Neuronal stem cell (in vitro differentiated cells): ENCODE measurements around the gene EFCAB5. TPM values are rescaled to one million over a fixed set of nuclear protein-coding genes. Genes with fewer than 3 reads are reported as not detected.

Experiments used
- DNase-seq: peaks from one replicate; pipeline ENCODE4 v3.0.0-alpha.2; 2013; ENCODE audit warnings: low spot score
- H2AFZ ChIP-seq: one replicate; pipeline ENCODE4 v1.6.1; 2013; ENCODE audit warnings: mild to moderate bottlenecking, low read length, inconsistent platforms
- H2AK5ac ChIP-seq: 2 replicates; pipeline ENCODE4 v1.6.1; 2013; ENCODE audit warnings: low read depth, mild to moderate bottlenecking, inconsistent platforms, low read length, moderate library complexity, mixed read lengths
- H2BK120ac ChIP-seq: 2 replicates; pipeline ENCODE4 v1.6.1; 2013; ENCODE audit warnings: low read depth, mild to moderate bottlenecking, inconsistent platforms, low read length, moderate library complexity, mixed read lengths
- H2BK12ac ChIP-seq: one replicate; pipeline ENCODE4 v1.6.1; 2013; ENCODE audit warnings: low read length, inconsistent platforms
- H2BK15ac ChIP-seq: 2 replicates; pipeline ENCODE4 v1.6.1; 2013; ENCODE audit warnings: mild to moderate bottlenecking, low read length, inconsistent platforms, mixed read lengths
- H2BK5ac ChIP-seq: one replicate; pipeline ENCODE4 v1.6.1; 2013; ENCODE audit warnings: inconsistent platforms, mild to moderate bottlenecking, low read length, moderate library complexity
- H3K14ac ChIP-seq: one replicate; pipeline ENCODE4 v1.6.1; 2013; ENCODE audit warnings: low read length, inconsistent platforms
- H3K18ac ChIP-seq: 2 replicates; pipeline ENCODE4 v1.6.1; 2013; ENCODE audit warnings: low read length, inconsistent platforms
- H3K23ac ChIP-seq: 2 replicates; pipeline ENCODE4 v1.6.1; 2013; ENCODE audit warnings: low read depth, mild to moderate bottlenecking, mixed read lengths, low read length, inconsistent platforms; ENCODE audit not compliant: poor library complexity
- H3K27ac ChIP-seq: replicated peaks from 3 replicates; pipeline ENCODE4 v1.5.1; 2013; ENCODE audit warnings: low read length, inconsistent platforms
- H3K27me3 ChIP-seq, 3 experiments: 2 replicates each; pipeline ENCODE4 v1.6.1; 2013; ENCODE audit warnings: low read length in 3 of 3, mild to moderate bottlenecking in 2 of 3, inconsistent platforms in 1 of 3, low read depth in 1 of 3, mixed read lengths in 1 of 3, moderate library complexity in 1 of 3; ENCODE audit not compliant: control insufficient read depth in 3 of 3, insufficient read depth in 3 of 3
- H3K36me3 ChIP-seq, 2 donors: replicated peaks in 1 of 2; 2 replicates each; pipeline ENCODE4 v1.6.1; 2013; ENCODE audit warnings: low read length in 2 of 2; ENCODE audit not compliant: control insufficient read depth in 2 of 2, insufficient read depth in 2 of 2
- H3K4ac ChIP-seq: 2 replicates; pipeline ENCODE4 v1.6.1; 2013; ENCODE audit warnings: inconsistent platforms, mild to moderate bottlenecking, low read length, moderate library complexity
- H3K4me1 ChIP-seq, 2 donors: 1 replicate in 1 of 2; 2 replicates in 1 of 2; pipeline ENCODE4 v1.6.1; 2013; ENCODE audit warnings: low read length in 2 of 2, low read depth in 1 of 2; ENCODE audit not compliant: control insufficient read depth in 2 of 2, insufficient read depth in 1 of 2
- H3K4me2 ChIP-seq: one replicate; pipeline ENCODE4 v1.6.1; 2013; ENCODE audit warnings: mild to moderate bottlenecking, low read length, inconsistent platforms; ENCODE audit not compliant: insufficient read depth, poor library complexity, severe bottlenecking
- H3K4me3 ChIP-seq, 2 donors: 2 replicates each; pipeline ENCODE4 v1.5.1; 2013; ENCODE audit warnings: low read length in 2 of 2, mild to moderate bottlenecking in 2 of 2, inconsistent platforms in 1 of 2, moderate library complexity in 1 of 2
- H3K79me1 ChIP-seq: one replicate; pipeline ENCODE4 v1.6.1; 2013; ENCODE audit warnings: low read depth, mild to moderate bottlenecking, inconsistent platforms, low read length, moderate library complexity
- H3K9ac ChIP-seq: one replicate; pipeline ENCODE4 v1.6.1; 2013; ENCODE audit warnings: mild to moderate bottlenecking, low read depth, low read length, inconsistent platforms; ENCODE audit not compliant: poor library complexity
- H3K9me3 ChIP-seq, 2 donors: replicated peaks in 1 of 2; 2 replicates each; pipeline versions ENCODE3 to v1.6.1; 2013; ENCODE audit warnings: low read length in 2 of 2, mild to moderate bottlenecking in 2 of 2, inconsistent platforms in 1 of 2, low read depth in 1 of 2, mixed read lengths in 1 of 2, moderate library complexity in 1 of 2; ENCODE audit not compliant: control insufficient read depth in 2 of 2, insufficient read depth in 1 of 2
- H4K8ac ChIP-seq: one replicate; pipeline ENCODE4 v1.6.1; 2013; ENCODE audit warnings: low read depth, mild to moderate bottlenecking, inconsistent platforms, low read length, moderate library complexity
- H4K91ac ChIP-seq: one replicate; pipeline ENCODE4 v1.6.1; 2013; ENCODE audit warnings: low read length, low read depth, mild to moderate bottlenecking, inconsistent platforms; ENCODE audit not compliant: poor library complexity
- WGBS, 2 donors: extraction: QIAGEN DNeasy Blood & Tissue Kit; methylation state at CpG; one replicate each; pipeline ENCODE4 v1.1.7; 2013; ENCODE audit warnings: missing lambda C conversion rate in 2 of 2, mixed read lengths in 1 of 2; ENCODE audit not compliant: insufficient read length in 2 of 2, insufficient replicate concordance in 1 of 2; ENCODE audit errors: extremely low coverage in 2 of 2; 5-methylcytosine and 5-hydroxymethylcytosine counted together
- small RNA-seq: library from polyadenylated mRNA; stranded (forward); fragments of <200 nt; extraction: miRNeasy Mini kit (QIAGEN cat#:217004); gene quantifications from one replicate; pipeline ENCODE3, GENCODE V24; 2013; ENCODE audit not compliant: insufficient read depth

The EFCAB5 gene

GRCh38 chr17:30151471-30151870 lies 210.0 kb downstream of the EFCAB5 start:
- H3K4me2 ChIP-seq = no peak overlapping the region
- no peak overlapping the region for H3K14ac ChIP-seq
- no peak overlapping the region for H2BK15ac ChIP-seq
- no peak overlapping the region for H2BK5ac ChIP-seq
- no peak overlapping the region for H3K9ac ChIP-seq
- H3K4me3 ChIP-seq = no peak overlapping the region
- WGBS, 2 donors = no CpG with 5 or more reads among the region's 4 CpGs
- no peak overlapping the region for H3K4ac ChIP-seq
- H3K27ac ChIP-seq = no peak overlapping the region
- H3K18ac ChIP-seq = no peak overlapping the region
- no peak overlapping the region for H2BK12ac ChIP-seq
- no peaks in the 10 kb centered on the region for H3K9me3 ChIP-seq
- H4K91ac ChIP-seq = no peak overlapping the region
- no peak overlapping the region for H4K8ac ChIP-seq
- no peak overlapping the region for H2AFZ ChIP-seq
- no peak overlapping the region for H2BK120ac ChIP-seq
- H3K27me3 ChIP-seq = no peaks in the 10 kb centered on the region
- H3K23ac ChIP-seq = no peak overlapping the region
- H3K36me3 ChIP-seq = peaks cover 0 to 39% of the 10 kb centered on the region in 2 donors
- H3K79me1 ChIP-seq = no peaks in the 10 kb centered on the region
- no peaks in the 10 kb centered on the region for H3K4me1 ChIP-seq
- DNase-seq = no peak
- H2AK5ac ChIP-seq = no peak overlapping the region

DNA sequence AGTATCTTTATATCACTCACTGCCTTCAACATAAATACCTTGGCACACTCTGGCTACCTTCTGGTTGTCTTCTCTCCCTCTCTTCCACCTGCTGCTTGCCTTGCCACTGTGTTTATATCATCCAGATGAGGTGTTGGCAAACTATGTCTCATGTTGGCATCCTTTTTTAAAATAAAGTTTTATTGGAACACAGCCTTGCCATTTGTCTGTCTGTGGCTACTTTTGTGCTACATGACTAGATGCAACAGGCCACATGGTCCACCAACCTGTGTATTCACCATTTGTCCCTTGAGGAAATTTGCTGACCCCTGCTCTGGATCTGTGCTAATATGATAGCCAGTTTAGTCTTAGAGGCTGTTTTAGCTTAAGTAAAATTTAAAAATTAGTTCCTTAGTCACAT lies 212.0 kb downstream of the EFCAB5 start:
- peaks cover 0 to 52% of the 10 kb centered on the region in 2 donors for H3K36me3 ChIP-seq
- H3K4me1 ChIP-seq = no peaks in the 10 kb centered on the region

GRCh38 chr17:30155389-30155788 lies 214.0 kb downstream of the EFCAB5 start:
- Histone ChIP-seq H3K4me2 (no peak overlapping the region), H2BK5ac (no peak overlapping the region), H3K79me1 (peaks cover 1% of the 10 kb centered on the region), H2AK5ac (no peak overlapping the region), H3K4ac (no peak overlapping the region), H3K27ac (no peak overlapping the region), H3K14ac (no peak overlapping the region), H3K36me3 (peaks cover 3 to 55% of the 10 kb centered on the region in 2 donors), H3K27me3 (no peaks in the 10 kb centered on the region), H3K4me3 (no peak overlapping the region), H3K4me1 (no peaks in the 10 kb centered on the region), H4K8ac (no peak overlapping the region), H2BK120ac (no peak overlapping the region), H4K91ac (no peak overlapping the region), H3K23ac (no peak overlapping the region), H3K9ac (no peak overlapping the region), H2BK12ac (no peak overlapping the region), H3K9me3 (peaks cover 0 to 16% of the 10 kb centered on the region in 2 donors), H3K18ac (no peak overlapping the region), H2BK15ac (no peak overlapping the region), H2AFZ (no peak overlapping the region)
- WGBS, 2 donors = no CpG with 5 or more reads among the region's 2 CpGs
- DNase-seq = no peak

More for the DNA sequence above, 212.0 kb downstream of the EFCAB5 start:
- no peak overlapping the region for H4K91ac ChIP-seq
- H2AK5ac ChIP-seq = no peak overlapping the region
- no peak overlapping the region for H3K23ac ChIP-seq
- no peak overlapping the region for H2BK15ac ChIP-seq
- H2BK120ac ChIP-seq = no peak overlapping the region
- H3K9me3 ChIP-seq = peaks cover 0 to 3% of the 10 kb centered on the region in 2 donors
- H3K9ac ChIP-seq = no peak overlapping the region
- no peak overlapping the region for H3K4me3 ChIP-seq
- DNase-seq = no peak
- no peak overlapping the region for H2BK12ac ChIP-seq
- H3K27me3 ChIP-seq = no peaks in the 10 kb centered on the region
- no peak overlapping the region for H3K14ac ChIP-seq
- no peaks in the 10 kb centered on the region for H3K79me1 ChIP-seq
- H3K4me2 ChIP-seq = no peak overlapping the region
- H2AFZ ChIP-seq = no peak overlapping the region
- no peak overlapping the region for H3K27ac ChIP-seq
- H3K4ac ChIP-seq = no peak overlapping the region
- no peak overlapping the region for H2BK5ac ChIP-seq
- H3K18ac ChIP-seq = no peak overlapping the region
- H4K8ac ChIP-seq = no peak overlapping the region

Small RNAs within 50 kb of the gene (small RNA-seq; reads per million reads assigned to genes)
- gene AC104984.5 = not detected
- not detected for gene RNY4P13
